C4-2B (cell line): Measurements from ENCODE around the gene CCT7.

ENCODE experiments used
- H3K27ac ChIP-seq: fragments of 450-650 bp; 2 replicates; pipeline ENCODE4 v1.5.1; 2017
- ZFX ChIP-seq: fragments of 450-650 bp; IDR thresholded peaks from 2 replicates; pipeline ENCODE4 v1.6.1; 2017
- TF ChIP-seq, protein P1 (sequence below): fragments of 450-650 bp; conservative IDR thresholded peaks from 2 replicates; pipeline ENCODE4 v1.5.1; 2017; ENCODE audit warnings: mild to moderate bottlenecking

Gene CCT7

GRCh38 chr2:73215254-73215653 is 18.9 kb upstream of the CCT7 start:
- H3K27ac ChIP-seq = no peak overlapping the region

GRCh38 chr2:73217160-73217559 is 16.9 kb upstream of the CCT7 start:
- H3K27ac ChIP-seq = no peak overlapping the region
- TF ChIP-seq, protein P1, sequence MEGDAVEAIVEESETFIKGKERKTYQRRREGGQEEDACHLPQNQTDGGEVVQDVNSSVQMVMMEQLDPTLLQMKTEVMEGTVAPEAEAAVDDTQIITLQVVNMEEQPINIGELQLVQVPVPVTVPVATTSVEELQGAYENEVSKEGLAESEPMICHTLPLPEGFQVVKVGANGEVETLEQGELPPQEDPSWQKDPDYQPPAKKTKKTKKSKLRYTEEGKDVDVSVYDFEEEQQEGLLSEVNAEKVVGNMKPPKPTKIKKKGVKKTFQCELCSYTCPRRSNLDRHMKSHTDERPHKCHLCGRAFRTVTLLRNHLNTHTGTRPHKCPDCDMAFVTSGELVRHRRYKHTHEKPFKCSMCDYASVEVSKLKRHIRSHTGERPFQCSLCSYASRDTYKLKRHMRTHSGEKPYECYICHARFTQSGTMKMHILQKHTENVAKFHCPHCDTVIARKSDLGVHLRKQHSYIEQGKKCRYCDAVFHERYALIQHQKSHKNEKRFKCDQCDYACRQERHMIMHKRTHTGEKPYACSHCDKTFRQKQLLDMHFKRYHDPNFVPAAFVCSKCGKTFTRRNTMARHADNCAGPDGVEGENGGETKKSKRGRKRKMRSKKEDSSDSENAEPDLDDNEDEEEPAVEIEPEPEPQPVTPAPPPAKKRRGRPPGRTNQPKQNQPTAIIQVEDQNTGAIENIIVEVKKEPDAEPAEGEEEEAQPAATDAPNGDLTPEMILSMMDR = no peak
- no peak for TF ChIP-seq ZFX

More at GRCh38 chr2:73215254-73215653, 18.9 kb upstream of the CCT7 start:
- no peak for TF ChIP-seq ZFX
- TF ChIP-seq, protein P1 = no peak

DNA sequence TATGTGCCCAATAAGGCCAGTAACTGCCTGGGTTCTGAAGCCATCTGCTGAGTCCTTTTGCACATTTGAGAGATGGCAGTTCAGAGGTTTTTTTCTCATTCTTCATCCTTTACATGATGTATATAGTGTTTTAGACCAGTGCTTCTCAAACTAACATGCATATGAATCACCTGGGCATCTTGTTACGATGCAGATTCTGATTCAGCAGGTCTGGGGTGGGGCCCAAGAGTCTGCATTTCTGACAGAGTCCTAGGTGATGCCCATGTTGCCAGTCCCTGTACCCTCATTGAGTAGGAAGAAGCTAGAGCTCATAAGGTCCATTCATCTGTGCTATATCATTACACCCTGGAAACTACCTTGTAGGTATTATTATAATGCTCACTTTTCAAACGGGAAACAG is 16.3 kb upstream of the CCT7 start:
- no peak overlapping the region for H3K27ac ChIP-seq
- no peak for TF ChIP-seq ZFX
- TF ChIP-seq, protein P1 = no peak

- TF ChIP-seq, protein P1 = no peak
- no peak for TF ChIP-seq ZFX
- no peak overlapping the region for H3K27ac ChIP-seq
Observed at GRCh38 chr2:73218298-73218697, 15.8 kb upstream of the CCT7 start.

GRCh38 chr2:73223821-73224220 is 10.3 kb upstream of the CCT7 start:
- no peak overlapping the region for H3K27ac ChIP-seq
- TF ChIP-seq, protein P1 = no peak
- TF ChIP-seq ZFX = no peak

GRCh38 chr2:73225513-73226360 is 8.4 kb upstream of the CCT7 start:
- no peak for TF ChIP-seq ZFX
- TF ChIP-seq, protein P1 = no peak
- H3K27ac ChIP-seq = no peak overlapping the region

GRCh38 chr2:73227086-73227485 is 7.0 kb upstream of the CCT7 start:
- no peak overlapping the region for H3K27ac ChIP-seq
- TF ChIP-seq, protein P1 = no peak
- TF ChIP-seq ZFX = no peak
